WTC11 (cell line): Measurements from ENCODE around the gene BCORL1. TPM values are rescaled to one million over a fixed set of nuclear protein-coding genes. Genes with fewer than 3 reads are reported as not detected.

ENCODE experiments used
- ATAC-seq: fragments of 200-7000 bp; cut with Tn5 transposase; 2 replicates; pipeline ENCODE4 v1.10.0; 2021; ENCODE audit warnings: mild to moderate bottlenecking, moderate library complexity
- CTCF ChIA-PET: fragments of 300-600 bp; sonication (Branson Sonifier 250); formaldehyde crosslinking; loops from one replicate; lab custom pipeline; 2021; ENCODE audit warnings: antibody characterized with exemption; lab: Charles Lee
- POLR2A ChIA-PET: fragments of 350-600 bp; sonication (Branson Sonifier 250); formaldehyde crosslinking; loops from one replicate; lab custom pipeline; 2021; ENCODE audit warnings: antibody characterized with exemption; lab: Charles Lee
- DNase-seq: peaks from one replicate; pipeline ENCODE4 v3.0.0; 2021; ENCODE audit warnings: low spot score
- H3K27ac Mint-ChIP-seq: 2 replicates; pipeline ENCODE4 v1.8.0; 2021; ENCODE audit warnings: mixed read lengths
- H3K27me3 Mint-ChIP-seq: 2 replicates; pipeline ENCODE4 v1.8.0; 2021; ENCODE audit warnings: low read depth, mild to moderate bottlenecking, moderate library complexity, mixed read lengths
- H3K36me3 Mint-ChIP-seq: 2 replicates; pipeline ENCODE4 v1.8.0; 2021; ENCODE audit warnings: mixed read lengths
- H3K4me1 Mint-ChIP-seq: 2 replicates; pipeline ENCODE4 v1.8.0; 2022; ENCODE audit warnings: mixed read lengths
- H3K4me3 Mint-ChIP-seq: 2 replicates; pipeline ENCODE4 v1.8.0; 2021; ENCODE audit warnings: mild to moderate bottlenecking, moderate library complexity, mixed read lengths
- H3K9me3 Mint-ChIP-seq: 2 replicates; pipeline ENCODE4 v1.8.0; 2021; ENCODE audit warnings: mixed read lengths
- ARID4B ChIP-seq: sonication (generic); formaldehyde crosslinking; IDR thresholded peaks from 2 replicates; pipeline ENCODE4 v1.8.0; 2023; ENCODE audit warnings: missing genetic modification reagents, mild to moderate bottlenecking, borderline replicate concordance
- CREB1 ChIP-seq: sonication (generic); formaldehyde crosslinking; IDR thresholded peaks from 2 replicates; pipeline ENCODE4 v1.8.0; 2023; ENCODE audit warnings: mild to moderate bottlenecking, missing genetic modification reagents
- ETV6 ChIP-seq: sonication (generic); formaldehyde crosslinking; IDR thresholded peaks from 2 replicates; pipeline ENCODE4 v1.8.1; 2022; ENCODE audit warnings: mild to moderate bottlenecking, missing genetic modification reagents
- FOXK1 ChIP-seq: sonication (generic); formaldehyde crosslinking; IDR thresholded peaks from 2 replicates; pipeline ENCODE4 v1.8.0; 2022; ENCODE audit warnings: mild to moderate bottlenecking, moderate library complexity, missing genetic modification reagents
- GABPB1 ChIP-seq: sonication (generic); formaldehyde crosslinking; IDR thresholded peaks from 2 replicates; pipeline ENCODE4 v1.8.1; 2023; ENCODE audit warnings: mild to moderate bottlenecking, missing genetic modification reagents
- GRHL2 ChIP-seq: fragments of 250-450 bp; sonication (Bioruptor Pico); IDR thresholded peaks from 2 replicates; pipeline ENCODE4 v1.8.0; 2022; ENCODE audit warnings: mild to moderate bottlenecking, moderate library complexity; ENCODE audit not compliant: insufficient replicate concordance, severe bottlenecking
- IRF2 ChIP-seq: sonication (generic); formaldehyde crosslinking; IDR thresholded peaks from 2 replicates; pipeline ENCODE4 v1.8.0; 2022; ENCODE audit warnings: low read depth, missing genetic modification reagents, borderline replicate concordance
- JUN ChIP-seq: sonication (generic); formaldehyde crosslinking; IDR thresholded peaks from 2 replicates; pipeline ENCODE4 v1.8.0; 2023; ENCODE audit warnings: mild to moderate bottlenecking, missing genetic modification reagents
- NR2C2 ChIP-seq: sonication (generic); formaldehyde crosslinking; IDR thresholded peaks from 2 replicates; pipeline ENCODE4 v1.8.0; 2022; ENCODE audit warnings: mild to moderate bottlenecking, missing genetic modification reagents
- RELA ChIP-seq: sonication (generic); formaldehyde crosslinking; IDR thresholded peaks from 2 replicates; pipeline ENCODE4 v1.8.1; 2022; ENCODE audit warnings: missing genetic modification reagents, mild to moderate bottlenecking, borderline replicate concordance
- RORB ChIP-seq: fragments of 250-450 bp; sonication (Bioruptor Pico); IDR thresholded peaks from 2 replicates; pipeline ENCODE4 v1.9.0; 2021; ENCODE audit warnings: mild to moderate bottlenecking
- SMAD3 ChIP-seq: sonication (generic); formaldehyde crosslinking; IDR thresholded peaks from 2 replicates; pipeline ENCODE4 v1.8.0; 2022; ENCODE audit warnings: missing genetic modification reagents, mild to moderate bottlenecking, borderline replicate concordance
- SMAD4 ChIP-seq: sonication (generic); formaldehyde crosslinking; IDR thresholded peaks from 2 replicates; pipeline ENCODE4 v1.8.0; 2022; ENCODE audit warnings: mild to moderate bottlenecking, missing genetic modification reagents
- SP1 ChIP-seq: sonication (generic); formaldehyde crosslinking; conservative IDR thresholded peaks from 2 replicates; pipeline ENCODE4 v1.8.1; 2022; ENCODE audit warnings: missing genetic modification reagents
- TEAD1 ChIP-seq: sonication (generic); formaldehyde crosslinking; IDR thresholded peaks from 2 replicates; pipeline ENCODE4 v1.8.0; 2022; ENCODE audit warnings: mild to moderate bottlenecking, missing genetic modification reagents
- TEAD4 ChIP-seq: sonication (generic); formaldehyde crosslinking; IDR thresholded peaks from 2 replicates; pipeline ENCODE4 v1.8.0; 2022; ENCODE audit warnings: mild to moderate bottlenecking, missing genetic modification reagents
- ZNF232 ChIP-seq: sonication (generic); formaldehyde crosslinking; IDR thresholded peaks from 2 replicates; pipeline ENCODE4 v1.8.0; 2022; ENCODE audit warnings: mild to moderate bottlenecking, missing genetic modification reagents
- ZNF263 ChIP-seq: sonication (generic); formaldehyde crosslinking; IDR thresholded peaks from 2 replicates; pipeline ENCODE4 v1.8.1; 2022; ENCODE audit warnings: low read depth, mild to moderate bottlenecking, moderate library complexity, missing genetic modification reagents
- ZNF671 ChIP-seq: fragments of 250-450 bp; sonication (Bioruptor Pico); IDR thresholded peaks from 2 replicates; pipeline ENCODE4 v1.8.0; 2021; ENCODE audit warnings: mild to moderate bottlenecking
- total RNA-seq: library from RNA; stranded (reverse); gene quantifications from 3 replicates; pipeline ENCODE4 v1.2.3, GENCODE V29; 2021
- TF ChIP-seq, protein P1 (sequence below): sonication (generic); formaldehyde crosslinking; IDR thresholded peaks from 2 replicates; pipeline ENCODE4 v1.8.1; 2022; ENCODE audit warnings: low read depth, mild to moderate bottlenecking, moderate library complexity, missing genetic modification reagents, borderline replicate concordance
- TF ChIP-seq, protein P2 (sequence below): sonication (generic); formaldehyde crosslinking; IDR thresholded peaks from 2 replicates; pipeline ENCODE4 v1.8.0; 2022; ENCODE audit warnings: mild to moderate bottlenecking, missing genetic modification reagents
- TF ChIP-seq, protein P3 (sequence below): sonication (generic); formaldehyde crosslinking; IDR thresholded peaks from 2 replicates; pipeline ENCODE4 v1.8.1; 2023; ENCODE audit warnings: mild to moderate bottlenecking, missing genetic modification reagents, moderate library complexity

BCORL1 gene
- total RNA-seq, 1 experiment from 2014 or later, result 12.0 TPM

- TF ChIP-seq, protein P1, sequence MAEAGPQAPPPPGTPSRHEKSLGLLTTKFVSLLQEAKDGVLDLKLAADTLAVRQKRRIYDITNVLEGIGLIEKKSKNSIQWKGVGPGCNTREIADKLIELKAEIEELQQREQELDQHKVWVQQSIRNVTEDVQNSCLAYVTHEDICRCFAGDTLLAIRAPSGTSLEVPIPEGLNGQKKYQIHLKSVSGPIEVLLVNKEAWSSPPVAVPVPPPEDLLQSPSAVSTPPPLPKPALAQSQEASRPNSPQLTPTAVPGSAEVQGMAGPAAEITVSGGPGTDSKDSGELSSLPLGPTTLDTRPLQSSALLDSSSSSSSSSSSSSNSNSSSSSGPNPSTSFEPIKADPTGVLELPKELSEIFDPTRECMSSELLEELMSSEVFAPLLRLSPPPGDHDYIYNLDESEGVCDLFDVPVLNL (CRISPR knock-in tag), result no peak
- TF ChIP-seq NR2C2 (CRISPR knock-in tag) (no peak), GRHL2 (CRISPR knock-in tag) (no peak), RELA (CRISPR knock-in tag) (no peak), FOXK1 (CRISPR knock-in tag) (no peak), TEAD1 (CRISPR knock-in tag) (no peak), ZNF671 (CRISPR knock-in tag) (no peak), ZNF263 (CRISPR knock-in tag) (no peak)
These were observed 73.5 kb downstream of the BCORL1 start (continued) for GRCh38 chrX:130055899-130056298.

GRCh38 chrX:130057209-130057608 lies 74.8 kb downstream of the BCORL1 start:
- peaks cover 17% of the 10 kb centered on the region for H3K4me1 Mint-ChIP-seq
- H3K27ac Mint-ChIP-seq, result no peak overlapping the region
- CTCF ChIA-PET, result interaction anchor here (0.7 to 1.3 kb wide), 2 partner anchors 29 to 32 kb away, joined by 3 read pairs; no protein-coding TSS in a partner anchor
- no peak overlapping the region for H3K4me3 Mint-ChIP-seq
- H3K36me3 Mint-ChIP-seq, result 0 out of 2 replicates have a peak, but pooled peaks cover under 1% of the 10 kb centered on the region
- TF ChIP-seq JUN (CRISPR knock-in tag) (no peak), ETV6 (no peak), SP1 (no peak), GABPB1 (no peak), SMAD4 (no peak)
- TF ChIP-seq, protein P2, sequence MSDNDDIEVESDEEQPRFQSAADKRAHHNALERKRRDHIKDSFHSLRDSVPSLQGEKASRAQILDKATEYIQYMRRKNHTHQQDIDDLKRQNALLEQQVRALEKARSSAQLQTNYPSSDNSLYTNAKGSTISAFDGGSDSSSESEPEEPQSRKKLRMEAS, result no peak
- DNase-seq (no peak), ATAC-seq (0 out of 2 replicates have a peak, but pooled peaks have one; percentile 9)
- POLR2A ChIA-PET, result no interaction called here
- H3K27me3 Mint-ChIP-seq, result peaks cover 33% of the 10 kb centered on the region
- no peaks in the 10 kb centered on the region for H3K9me3 Mint-ChIP-seq

DNA sequence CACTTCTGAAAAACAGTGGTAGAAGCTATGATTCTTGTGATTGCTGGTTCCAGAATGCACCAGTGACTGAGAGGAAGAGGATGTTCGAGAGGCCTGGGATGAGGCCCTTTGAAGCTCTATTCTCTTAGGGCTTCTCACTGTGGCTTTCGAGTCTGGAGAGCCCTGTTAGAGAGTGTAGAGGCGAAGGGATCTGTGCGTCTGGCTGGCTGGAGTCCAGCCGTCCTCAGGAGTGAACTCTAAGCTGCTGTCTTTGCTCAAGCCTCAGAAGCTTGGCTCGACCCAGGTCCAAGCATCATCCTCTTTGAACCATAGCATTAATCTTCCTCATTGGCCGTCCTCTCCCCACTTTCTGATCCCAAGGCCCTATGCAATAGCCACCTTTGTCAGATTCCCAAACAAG lies 76.2 kb downstream of the BCORL1 start:
- Mint-ChIP-seq H3K36me3 (no peaks in the 10 kb centered on the region), H3K4me3 (no peak overlapping the region), H3K27me3 (peaks cover 41% of the 10 kb centered on the region), H3K4me1 (peaks cover 18% of the 10 kb centered on the region), H3K9me3 (no peaks in the 10 kb centered on the region), H3K27ac (no peak overlapping the region)
- DNase-seq (no peak), ATAC-seq (no peak)
- TF ChIP-seq, protein P3, sequence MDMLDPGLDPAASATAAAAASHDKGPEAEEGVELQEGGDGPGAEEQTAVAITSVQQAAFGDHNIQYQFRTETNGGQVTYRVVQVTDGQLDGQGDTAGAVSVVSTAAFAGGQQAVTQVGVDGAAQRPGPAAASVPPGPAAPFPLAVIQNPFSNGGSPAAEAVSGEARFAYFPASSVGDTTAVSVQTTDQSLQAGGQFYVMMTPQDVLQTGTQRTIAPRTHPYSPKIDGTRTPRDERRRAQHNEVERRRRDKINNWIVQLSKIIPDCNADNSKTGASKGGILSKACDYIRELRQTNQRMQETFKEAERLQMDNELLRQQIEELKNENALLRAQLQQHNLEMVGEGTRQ (CRISPR knock-in tag), result no peak
- TF ChIP-seq TEAD4 (CRISPR knock-in tag) (no peak), ZNF232 (CRISPR knock-in tag) (no peak), SMAD3 (CRISPR knock-in tag) (no peak), ARID4B (CRISPR knock-in tag) (no peak), RORB (CRISPR knock-in tag) (no peak), CREB1 (CRISPR knock-in tag) (no peak), IRF2 (CRISPR knock-in tag) (no peak)
- TF ChIP-seq, protein P2, result no peak
- POLR2A ChIA-PET, result no interaction called here
- CTCF ChIA-PET, result interaction anchor here (1.3 kb wide), 1 partner anchor 133 kb away, joined by 7 read pairs; no protein-coding TSS in a partner anchor
